ENCODE results near the gene SSTR3.
A peak's percentile ranks its signal among the peaks of the same experiment; 100 is the strongest.

SSTR3 gene

DNA sequence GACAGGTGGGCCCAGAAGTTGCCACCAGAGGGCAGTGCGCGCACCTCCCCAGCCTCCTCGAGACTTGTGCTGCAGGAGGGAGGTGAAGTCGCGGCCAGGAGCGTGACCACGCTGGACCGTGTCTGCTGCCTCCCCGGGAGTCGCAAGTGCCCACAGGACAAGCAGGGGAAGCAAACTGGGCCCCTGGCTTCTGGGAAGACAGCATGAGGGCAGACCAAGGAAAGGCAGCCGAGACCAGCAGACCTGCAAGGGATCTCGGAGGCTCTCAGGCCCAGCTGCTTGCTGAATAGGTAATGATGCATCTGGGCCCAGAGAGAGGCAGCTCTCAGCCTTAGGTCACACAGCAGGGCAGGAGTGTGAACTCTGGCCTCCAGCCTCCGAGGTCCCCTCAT is 45.6 kb downstream of the SSTR3 start:
- DNase-seq (ENCODE audit: low spot score), result peak; percentile 76

DNA sequence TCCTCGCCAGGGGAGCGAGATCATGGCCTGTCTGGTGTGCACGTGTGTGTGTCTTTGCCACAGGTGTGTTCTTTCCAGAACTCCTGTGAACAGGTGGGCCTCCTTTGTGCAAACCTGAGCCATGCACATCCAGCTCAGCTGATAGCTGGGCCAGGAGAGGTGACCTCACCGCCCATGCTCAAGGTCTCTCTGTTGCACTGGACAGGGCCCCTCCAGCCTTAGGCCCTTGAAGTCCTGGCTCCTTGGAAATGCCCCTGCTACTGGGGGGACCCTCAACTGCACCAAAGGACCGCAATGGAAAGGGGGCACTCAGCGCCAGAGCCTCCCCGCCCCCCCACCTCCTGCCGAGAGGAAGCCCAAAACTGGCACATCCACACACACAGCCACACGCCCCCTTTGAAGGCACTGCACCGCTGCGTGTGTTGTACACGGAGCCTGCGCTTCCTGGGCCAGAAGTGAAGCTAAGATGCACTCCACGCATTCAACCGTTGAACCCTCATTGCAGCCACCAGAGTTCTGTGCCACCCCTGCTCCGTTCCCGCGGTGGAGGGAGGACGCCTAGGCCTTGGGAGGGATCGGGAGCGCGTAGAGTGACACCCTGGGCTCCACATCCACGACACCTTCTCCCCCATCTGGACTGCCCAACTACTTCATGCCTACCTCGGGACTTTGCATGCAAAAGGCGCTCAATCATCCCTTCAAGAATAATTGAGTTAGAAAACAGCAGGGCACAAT is 46.2 kb downstream of the SSTR3 start:
- no peak for DNase-seq (ENCODE audit: low spot score)

DNA sequence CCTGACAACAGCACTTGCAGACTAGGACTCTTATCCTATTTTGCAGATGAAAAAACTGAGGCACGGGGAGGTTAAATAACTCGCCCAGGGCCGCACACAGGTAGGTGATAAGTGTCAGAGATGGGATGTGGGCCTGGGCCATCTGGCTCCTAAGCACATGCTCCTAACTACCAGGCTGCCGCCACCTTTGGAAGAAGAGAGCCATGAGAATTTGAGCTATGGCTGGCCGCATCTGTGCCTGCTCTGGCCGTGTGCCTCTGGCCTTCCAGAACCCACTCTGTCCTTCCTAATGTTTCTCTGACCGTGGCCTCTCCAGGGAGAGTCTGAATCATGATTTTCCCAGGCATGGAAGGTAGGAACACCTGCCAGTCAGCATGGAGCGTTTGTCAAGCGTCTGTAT is 47.2 kb downstream of the SSTR3 start:
- no peak for DNase-seq (ENCODE audit: low spot score)

DNA sequence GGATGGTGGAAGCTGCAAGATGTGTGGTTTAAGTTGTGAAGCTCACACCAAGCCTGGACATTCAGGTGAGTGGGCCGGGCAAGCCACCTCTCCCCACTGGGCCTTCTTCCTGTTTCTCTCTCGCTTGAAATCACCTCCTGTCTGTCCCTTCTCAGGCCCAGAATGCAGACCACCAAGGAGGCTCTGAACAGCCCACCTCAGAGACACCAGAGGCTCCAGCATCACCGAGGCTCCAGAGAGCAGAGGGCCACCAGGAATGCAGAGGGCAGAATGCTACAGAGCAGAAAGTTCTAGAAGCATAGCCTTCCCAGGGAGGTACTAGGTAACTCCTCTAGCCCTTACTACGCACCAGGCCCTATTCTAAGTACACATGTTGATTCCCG is 47.8 kb downstream of the SSTR3 start:
- DNase-seq (ENCODE audit: low spot score), result no peak

DNA sequence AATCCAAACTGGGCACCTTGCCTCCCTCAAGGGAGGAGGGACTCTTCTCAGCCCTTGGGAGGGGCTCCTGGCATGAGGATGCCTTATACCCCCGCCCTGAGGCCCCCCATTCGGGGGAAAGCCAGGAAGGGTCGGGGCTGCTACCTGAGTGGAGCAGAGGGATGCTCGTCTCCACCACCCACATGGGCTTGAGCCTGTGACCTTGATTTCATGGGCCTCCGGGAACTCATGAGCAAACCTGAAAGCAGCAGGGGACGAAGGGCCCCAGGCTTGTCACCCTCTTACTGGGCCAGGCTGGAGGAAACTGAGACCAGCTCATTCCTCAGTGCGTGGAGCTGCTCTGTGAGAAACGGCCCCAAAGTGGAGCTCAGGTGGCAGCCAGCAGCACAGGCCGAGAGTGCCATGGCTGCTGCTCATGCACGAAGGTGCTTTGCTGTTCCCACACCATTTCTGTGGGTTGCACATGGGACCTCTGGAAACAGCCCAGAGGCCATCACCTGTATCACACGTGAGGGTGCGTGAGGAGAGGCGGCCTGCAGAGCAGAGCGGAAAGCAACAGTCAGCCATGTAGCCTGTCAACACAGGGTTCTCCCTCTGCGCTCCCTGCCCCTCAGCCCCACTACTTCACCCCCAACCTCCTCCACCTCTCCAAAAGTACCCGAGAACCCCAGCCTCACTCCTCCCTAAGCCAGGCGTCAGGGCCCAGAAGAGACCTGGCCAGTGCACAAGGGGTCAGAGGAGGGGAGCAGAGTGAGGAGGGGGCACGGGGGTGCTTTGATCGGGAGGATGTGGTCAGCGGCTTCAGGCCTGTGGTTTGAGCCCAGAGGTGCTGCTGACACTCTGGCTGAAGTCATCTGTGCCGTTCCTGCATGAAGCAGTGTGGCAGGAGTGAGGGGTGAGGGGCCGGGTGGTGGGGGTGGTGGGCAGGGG is 48.4 kb downstream of the SSTR3 start:
- no peak for DNase-seq (ENCODE audit: low spot score)

DNA sequence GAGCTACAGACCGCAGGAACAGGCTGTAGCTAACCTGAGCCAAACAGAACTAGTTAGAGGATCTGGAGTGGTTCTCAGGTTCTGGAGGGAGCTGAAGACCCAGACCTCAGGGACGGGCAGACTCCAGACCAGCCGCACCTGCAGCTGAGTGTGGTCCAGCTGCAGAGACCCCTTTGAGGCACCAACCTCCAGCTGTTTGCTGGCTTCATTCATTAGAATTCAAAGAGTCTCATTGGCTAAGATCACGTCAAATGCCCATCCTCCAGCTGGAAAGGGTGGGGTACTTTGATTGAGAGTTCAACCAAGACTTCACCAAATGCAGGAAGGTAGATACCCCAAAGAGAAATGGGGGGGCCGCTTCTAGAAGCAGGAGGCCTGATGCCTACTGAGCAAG is 49.2 kb downstream of the SSTR3 start:
- no peak for DNase-seq (ENCODE audit: low spot score)

DNA sequence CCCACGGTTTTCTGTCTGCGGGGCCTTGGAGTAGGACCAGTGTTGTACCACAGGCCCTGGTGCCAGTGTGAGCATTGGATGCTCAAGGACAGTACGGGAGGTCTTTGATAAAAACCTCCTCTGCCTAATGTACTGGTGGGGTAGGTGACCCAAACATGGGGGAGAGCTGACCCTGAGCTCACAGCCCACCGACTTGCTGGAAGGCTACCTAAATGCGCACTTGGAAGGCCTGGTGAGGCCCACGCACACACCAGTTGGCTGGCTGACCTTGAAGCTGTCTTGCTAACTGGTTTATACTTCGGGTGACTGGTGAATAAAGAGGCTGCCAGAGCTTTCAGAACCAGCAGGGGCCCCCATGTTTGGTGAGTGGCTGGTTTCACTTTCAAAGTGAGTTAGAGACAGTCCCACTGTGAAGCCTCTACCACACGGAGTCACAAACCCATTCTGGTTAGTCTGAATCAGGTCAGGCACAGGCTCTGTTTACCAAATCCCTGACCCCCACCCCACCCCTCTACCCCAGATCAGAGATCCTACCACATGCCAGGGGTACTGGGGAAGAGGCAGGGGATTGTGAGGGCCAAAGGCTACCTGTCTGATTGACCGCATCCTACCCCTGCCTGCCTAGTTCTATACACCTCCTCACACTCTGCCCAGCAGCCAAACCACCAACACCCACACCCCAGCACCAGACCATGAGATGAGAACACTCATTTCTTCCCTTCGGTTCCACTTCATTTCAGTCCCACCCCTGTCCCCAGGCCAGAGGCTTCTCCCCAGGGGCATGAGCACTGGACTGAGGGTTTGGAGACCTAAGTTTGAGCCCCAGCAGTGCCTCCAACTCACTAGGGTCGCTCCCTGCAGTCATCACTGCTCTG is 49.8 kb downstream of the SSTR3 start:
- DNase-seq (ENCODE audit: low spot score), result no peak

DNA sequence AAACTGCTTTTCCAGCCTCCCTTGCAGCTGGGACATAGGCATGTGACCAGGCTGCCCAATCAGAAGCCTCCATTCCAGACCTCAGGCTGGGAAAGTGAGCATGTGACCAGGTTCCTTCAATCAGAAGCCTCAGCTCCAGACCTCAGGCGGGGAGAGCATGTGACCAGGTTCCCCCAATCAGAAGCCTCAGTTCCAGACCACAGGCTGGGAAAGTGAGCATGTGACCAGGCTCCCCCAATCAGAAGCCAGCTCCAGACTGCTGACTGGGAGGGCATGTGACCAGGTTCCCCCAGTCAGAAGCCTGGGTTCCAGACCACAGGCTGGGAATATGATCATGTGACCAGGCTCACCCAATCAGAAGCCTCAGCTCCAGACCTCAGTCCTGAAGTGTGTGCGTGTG is 50.8 kb downstream of the SSTR3 start:
- DNase-seq (ENCODE audit: low spot score), result no peak

DNA sequence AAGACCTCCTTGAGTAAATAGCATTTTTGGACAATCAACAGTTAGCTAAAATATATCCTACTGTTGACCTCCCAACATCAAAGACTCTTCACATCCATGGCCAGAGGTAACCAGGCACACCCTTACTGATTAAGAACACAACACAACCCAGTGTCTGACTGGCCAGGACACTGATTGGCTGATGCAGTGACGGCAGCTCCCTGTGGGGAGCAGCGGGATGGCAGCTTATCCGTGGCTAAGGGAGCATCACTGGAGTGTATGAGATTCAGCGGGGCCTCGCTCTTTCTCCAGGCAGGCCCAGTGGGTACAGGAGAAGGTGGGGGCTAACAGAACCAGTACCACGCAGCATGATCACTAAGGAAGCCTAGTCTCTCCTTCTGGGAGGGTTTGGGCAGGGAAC is 52.2 kb downstream of the SSTR3 start:
- DNase-seq (ENCODE audit: low spot score), result no peak

DNA sequence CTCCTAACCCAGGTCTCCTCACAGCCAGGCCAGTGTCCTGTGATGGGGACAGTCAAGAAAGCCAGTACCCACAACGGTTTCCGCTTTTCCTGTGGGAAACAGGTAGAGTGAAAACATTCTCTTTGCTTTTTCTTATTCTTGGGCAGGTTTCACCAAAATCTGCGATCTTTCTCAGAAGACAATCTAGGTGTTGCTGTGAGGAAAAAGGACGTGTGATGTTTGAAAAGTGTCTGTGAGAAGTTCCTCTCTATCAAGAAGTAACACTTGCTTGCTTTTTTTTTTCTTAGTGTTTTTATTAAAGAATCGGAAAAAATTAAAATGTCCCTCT is 53.4 kb downstream of the SSTR3 start:
- no peak for DNase-seq (ENCODE audit: low spot score)

DNA sequence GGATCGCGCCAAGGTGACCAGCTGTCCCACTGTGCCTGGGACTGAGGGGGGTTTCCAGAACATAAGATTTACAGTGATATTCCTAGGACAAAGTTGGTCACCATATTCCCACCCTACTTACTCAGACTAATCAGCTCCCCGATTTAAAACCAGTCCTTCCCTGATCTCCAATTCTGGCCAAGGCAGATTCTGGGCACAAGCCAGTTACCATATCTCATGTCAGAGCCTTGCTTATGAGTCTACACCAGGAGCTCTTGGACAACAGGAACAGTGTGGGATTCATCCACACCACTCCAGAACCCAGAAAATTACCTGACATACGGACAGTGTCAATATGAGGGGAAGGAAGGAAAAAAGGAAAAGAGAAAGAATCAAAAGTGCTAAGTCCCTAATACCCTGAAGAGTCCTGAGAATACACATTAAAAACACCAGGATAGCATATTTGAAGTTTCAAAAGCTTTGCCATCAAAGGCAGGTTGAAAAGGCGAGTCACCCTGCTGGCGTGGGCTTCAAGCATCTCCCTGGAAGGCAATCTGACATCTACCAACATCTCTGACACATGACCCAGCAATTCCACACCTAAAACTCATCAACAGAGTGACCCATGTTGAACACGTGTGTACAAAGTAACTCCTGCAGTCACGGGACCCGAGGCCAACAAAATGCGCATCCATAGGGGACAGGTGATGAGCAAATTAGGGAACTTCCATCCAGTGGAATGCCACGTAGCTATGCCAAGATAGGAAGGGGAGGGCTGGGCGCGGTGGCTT is 54.6 kb downstream of the SSTR3 start:
- DNase-seq (ENCODE audit: low spot score), result no peak

DNA sequence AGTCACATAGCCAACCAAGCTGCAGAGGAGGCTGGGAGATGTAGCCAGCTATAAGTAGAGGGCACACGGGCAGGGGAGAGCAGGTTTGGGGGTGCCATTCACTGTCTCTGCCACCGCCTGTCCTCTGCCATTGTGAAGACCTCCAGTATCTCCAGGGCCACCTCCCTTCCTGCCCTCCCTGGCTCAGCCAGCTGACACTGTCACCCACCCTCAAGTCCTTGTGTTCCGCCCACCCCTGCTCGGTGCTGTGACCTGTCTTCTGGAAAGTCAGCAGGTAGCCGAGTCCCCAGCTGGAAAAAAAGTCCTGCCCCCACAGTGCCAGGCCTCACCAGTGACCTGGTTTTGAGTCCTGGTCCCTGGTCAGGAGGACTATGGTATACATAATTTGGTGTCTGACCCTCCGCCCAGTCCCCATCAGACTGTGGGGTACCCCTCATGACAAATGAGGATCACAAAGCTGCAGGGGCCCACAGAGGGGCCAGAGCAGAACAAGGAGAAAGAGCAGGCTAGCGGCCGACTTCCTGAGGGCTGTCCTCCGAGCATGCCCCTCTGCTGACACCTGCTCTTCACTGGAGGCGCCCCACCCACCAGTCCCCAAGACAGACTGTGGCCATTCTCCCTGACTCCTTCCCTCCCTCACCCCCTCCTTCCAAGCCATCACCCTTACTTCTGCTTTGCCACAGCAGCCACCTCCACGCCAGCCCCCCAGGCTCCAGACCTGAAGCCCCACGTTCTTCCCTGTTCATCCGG is 55.4 kb downstream of the SSTR3 start:
- no peak for DNase-seq (ENCODE audit: low spot score)

DNA sequence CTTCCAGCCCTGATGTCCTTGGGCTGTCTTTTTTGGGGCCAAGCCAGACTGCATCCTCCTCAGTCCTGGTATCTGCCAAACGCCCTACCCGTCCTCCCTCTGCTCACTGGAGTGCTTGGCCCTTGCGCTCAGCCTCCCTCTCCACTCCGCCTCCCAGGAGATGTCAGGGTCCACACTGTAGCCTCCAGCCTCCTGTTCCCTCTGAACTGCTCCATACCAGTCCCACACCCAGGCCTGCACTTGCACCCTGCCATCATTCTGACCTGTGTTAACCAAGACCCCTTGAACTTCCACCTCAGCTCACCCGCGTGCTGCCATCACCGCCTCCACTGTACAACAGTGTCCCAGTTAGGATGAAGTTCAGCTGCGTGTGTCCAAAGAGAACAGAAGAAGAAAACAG is 56.3 kb downstream of the SSTR3 start:
- no peak for DNase-seq (ENCODE audit: low spot score)

DNA sequence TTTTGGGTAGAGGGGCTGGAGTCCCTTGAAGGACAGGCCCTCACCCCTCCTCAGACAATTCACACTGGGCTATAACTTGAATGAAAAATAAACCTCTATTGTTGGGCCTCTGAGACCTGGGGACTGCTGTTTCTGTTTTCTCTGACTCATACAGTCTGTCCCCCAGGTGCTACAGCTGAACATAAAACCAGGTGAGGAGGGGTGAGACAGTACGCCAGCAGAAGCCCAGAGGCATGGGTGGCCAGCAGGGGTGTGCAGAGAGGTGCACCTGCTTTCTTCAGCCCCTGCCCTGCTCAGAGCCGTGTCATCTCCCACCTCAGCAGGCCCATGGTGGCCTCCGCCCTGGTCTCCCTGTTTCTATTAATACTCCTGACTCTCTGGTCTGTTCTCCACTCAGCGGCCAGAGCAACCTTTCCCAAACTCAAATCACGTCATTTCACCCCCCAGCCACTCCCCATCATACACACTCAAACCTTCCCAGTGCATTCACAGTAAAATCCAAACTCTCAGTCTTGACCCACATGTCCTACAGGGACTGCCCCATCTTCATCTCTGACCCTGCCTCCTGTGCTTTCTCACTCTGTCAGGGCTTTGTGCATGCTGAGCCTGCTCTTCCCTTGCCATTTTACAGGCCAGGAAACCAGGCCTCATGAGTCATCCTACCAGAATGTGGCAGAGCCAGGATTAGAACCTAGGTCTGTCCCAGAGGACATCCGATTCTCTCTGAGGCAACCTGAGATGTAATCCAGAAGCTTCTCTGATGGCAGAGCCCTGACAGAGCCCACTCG is 57.2 kb downstream of the SSTR3 start:
- DNase-seq (ENCODE audit: low spot score), result peak; percentile 23

All from kidney capillary endothelial cell (primary cell).